GM21515 (cell line): ENCODE results near the gene NEK9.
"Not testable (repeated sequence)": the region's sequence is repeated elsewhere in the genome, so short reads cannot be mapped to it uniquely, and the experiment has no call there.

Source experiments
- ATAC-seq: cut with Tn5 transposase; IDR thresholded peaks from one replicate; pipeline ENCODE4 v1.9.1; 2021; ENCODE audit not compliant: unreplicated experiment

NEK9 gene

GRCh38 chr14:75126679-75127473 lies at the start of gene NEK9:
Gene NEK9 (minus strand): TSS chr14:75127048. CDS start chr14:75126921, 127 bp downstream.
- ATAC-seq, result peak; percentile 90

GRCh38 chr14:75176142-75176820 lies 49.4 kb upstream of the NEK9 start, which contains the start of gene TMED10:
Gene TMED10 (minus strand): TSS chr14:75176612. CDS start chr14:75176579, 33 bp downstream.
- peak; percentile 69 for ATAC-seq

- peak; percentile 13 for ATAC-seq
Observed at GRCh38 chr14:75175677-75176141, 48.9 kb upstream of the NEK9 start.

GRCh38 chr14:75174066-75174465 lies 47.2 kb upstream of the NEK9 start:
- ATAC-seq, result no peak

- ATAC-seq, result no peak
Observed at GRCh38 chr14:75170772-75171171, 43.9 kb upstream of the NEK9 start.

- ATAC-seq, result no peak
Observed at GRCh38 chr14:75168586-75169335, 41.9 kb upstream of the NEK9 start.

- ATAC-seq, result no peak
Observed at GRCh38 chr14:75167325-75167724, 40.5 kb upstream of the NEK9 start.

- no peak for ATAC-seq
Observed at GRCh38 chr14:75165586-75166391, 38.9 kb upstream of the NEK9 start.

GRCh38 chr14:75164809-75165208 lies 38.0 kb upstream of the NEK9 start:
- ATAC-seq, result no peak

- no peak for ATAC-seq
Observed at GRCh38 chr14:75163677-75164076, 36.8 kb upstream of the NEK9 start.

GRCh38 chr14:75162631-75163030 lies 35.8 kb upstream of the NEK9 start:
- ATAC-seq, result no peak

GRCh38 chr14:75158843-75159614 lies 32.2 kb upstream of the NEK9 start:
- ATAC-seq, result no peak

GRCh38 chr14:75156901-75157300 lies 30.1 kb upstream of the NEK9 start:
- no peak for ATAC-seq

GRCh38 chr14:75156111-75156510 lies 29.3 kb upstream of the NEK9 start:
- ATAC-seq, result no peak

GRCh38 chr14:75155169-75155568 lies 28.3 kb upstream of the NEK9 start:
- ATAC-seq, result no peak

GRCh38 chr14:75153295-75153694 lies 26.4 kb upstream of the NEK9 start:
- ATAC-seq, result no peak

- ATAC-seq, result no peak
Observed at GRCh38 chr14:75151851-75152250, 25.0 kb upstream of the NEK9 start.

- not testable (repeated sequence) for ATAC-seq
Observed at GRCh38 chr14:75150637-75151036, 23.8 kb upstream of the NEK9 start.

- no peak for ATAC-seq
Observed at GRCh38 chr14:75150150-75150549, 23.3 kb upstream of the NEK9 start.
